Fibroblast of skin of left quadriceps (primary cell): ENCODE measurements around the gene TMEM273.

Experiments
- DNase-seq, 2 experiments: peaks; one replicate each; pipeline ENCODE4 v3.0.0-alpha.2; 2013; ENCODE audit warnings: low read depth in 2 of 2

Gene TMEM273

GRCh38 chr10:49140304-49141177 is 47.6 kb downstream of the TMEM273 start:
- DNase-seq: peak; percentile 46 to 56

- peak; percentile 69 to 78 for DNase-seq
Observed at GRCh38 chr10:49139846-49140195, 48.4 kb downstream of the TMEM273 start.

DNA sequence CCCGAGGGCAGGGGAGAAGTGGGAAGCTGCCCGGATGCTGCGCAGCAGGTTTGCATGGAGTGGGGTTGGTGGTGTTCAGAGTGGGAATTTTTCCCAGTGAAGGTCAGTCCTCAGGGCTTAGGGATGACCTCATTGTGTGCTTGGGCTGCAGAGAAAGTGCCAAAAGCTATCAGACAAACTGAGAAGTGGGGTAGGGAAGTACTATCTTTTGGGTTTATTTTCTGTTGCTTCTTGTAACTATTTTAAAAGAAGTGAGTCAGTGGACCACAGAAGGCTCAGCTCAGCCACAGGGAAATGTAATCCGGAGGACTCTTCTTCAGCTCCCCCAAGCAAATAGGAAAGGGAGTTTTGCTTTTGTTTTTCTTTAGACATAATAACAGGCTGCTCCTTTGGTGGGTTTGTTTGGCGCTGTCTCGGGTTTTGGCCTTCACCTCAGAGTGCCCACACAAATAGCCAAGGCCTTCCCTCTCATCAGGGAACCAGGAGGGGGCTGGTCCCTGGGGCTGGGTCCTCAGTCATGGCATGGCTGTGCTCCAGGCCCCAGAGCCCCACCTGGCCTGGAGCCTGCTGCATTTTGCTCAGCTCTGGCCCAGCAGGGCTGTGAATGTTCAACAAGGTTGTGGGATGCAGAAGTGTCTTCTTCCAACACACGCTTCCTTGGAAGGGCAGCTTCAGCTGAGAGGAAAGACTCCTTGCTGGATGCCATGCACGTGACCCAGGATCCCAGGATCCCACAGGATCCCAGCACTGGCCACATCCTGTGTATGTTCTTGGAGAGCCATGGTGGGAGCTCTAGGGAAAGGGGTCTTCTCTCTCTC is 49.0 kb downstream of the TMEM273 start:
- peak in 1 of 2 experiments; percentile 58 for DNase-seq

GRCh38 chr10:49138361-49138891 is 49.8 kb downstream of the TMEM273 start:
- peak; percentile 78 for DNase-seq

GRCh38 chr10:49136525-49136924 is 51.7 kb downstream of the TMEM273 start:
- no peak for DNase-seq

- DNase-seq: no peak
Observed at GRCh38 chr10:49135575-49136313, 52.4 kb downstream of the TMEM273 start.

GRCh38 chr10:49134327-49134726 is 53.9 kb downstream of the TMEM273 start:
- no peak for DNase-seq

DNA sequence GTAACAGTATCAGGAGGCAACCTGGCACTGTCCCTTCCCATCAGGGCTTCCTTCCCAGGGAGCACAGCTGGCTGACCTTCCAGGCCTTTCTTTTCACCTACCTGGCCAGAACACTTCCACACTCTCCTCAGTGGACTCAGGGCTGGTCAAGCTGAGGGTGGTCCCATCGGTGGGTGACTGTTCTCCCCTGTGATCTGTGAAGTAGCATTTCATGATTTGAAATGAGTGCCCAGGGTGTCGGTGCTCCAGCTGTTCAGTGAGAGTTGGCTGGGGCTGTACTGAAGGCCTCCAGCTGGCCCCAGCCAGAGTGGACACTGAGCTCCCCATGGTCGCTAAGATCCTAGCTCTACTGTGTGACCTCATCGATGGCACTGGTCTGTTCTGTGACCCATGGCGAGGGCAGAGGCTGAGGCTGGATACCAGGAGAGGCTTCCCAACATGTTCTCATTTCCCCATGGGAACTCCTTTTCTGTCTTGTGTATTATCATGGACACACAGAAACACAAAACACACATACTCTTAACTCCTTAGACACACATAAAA is 54.4 kb downstream of the TMEM273 start, which contains the start of gene FAM170B:
Gene FAM170B (minus strand): TSS at position 316 of the 543 bp plus-strand sequence. CDS start 103 bp downstream, at position 213.
- DNase-seq: no peak

- DNase-seq: no peak
Observed at GRCh38 chr10:49132362-49132737, 55.8 kb downstream of the TMEM273 start.

DNA sequence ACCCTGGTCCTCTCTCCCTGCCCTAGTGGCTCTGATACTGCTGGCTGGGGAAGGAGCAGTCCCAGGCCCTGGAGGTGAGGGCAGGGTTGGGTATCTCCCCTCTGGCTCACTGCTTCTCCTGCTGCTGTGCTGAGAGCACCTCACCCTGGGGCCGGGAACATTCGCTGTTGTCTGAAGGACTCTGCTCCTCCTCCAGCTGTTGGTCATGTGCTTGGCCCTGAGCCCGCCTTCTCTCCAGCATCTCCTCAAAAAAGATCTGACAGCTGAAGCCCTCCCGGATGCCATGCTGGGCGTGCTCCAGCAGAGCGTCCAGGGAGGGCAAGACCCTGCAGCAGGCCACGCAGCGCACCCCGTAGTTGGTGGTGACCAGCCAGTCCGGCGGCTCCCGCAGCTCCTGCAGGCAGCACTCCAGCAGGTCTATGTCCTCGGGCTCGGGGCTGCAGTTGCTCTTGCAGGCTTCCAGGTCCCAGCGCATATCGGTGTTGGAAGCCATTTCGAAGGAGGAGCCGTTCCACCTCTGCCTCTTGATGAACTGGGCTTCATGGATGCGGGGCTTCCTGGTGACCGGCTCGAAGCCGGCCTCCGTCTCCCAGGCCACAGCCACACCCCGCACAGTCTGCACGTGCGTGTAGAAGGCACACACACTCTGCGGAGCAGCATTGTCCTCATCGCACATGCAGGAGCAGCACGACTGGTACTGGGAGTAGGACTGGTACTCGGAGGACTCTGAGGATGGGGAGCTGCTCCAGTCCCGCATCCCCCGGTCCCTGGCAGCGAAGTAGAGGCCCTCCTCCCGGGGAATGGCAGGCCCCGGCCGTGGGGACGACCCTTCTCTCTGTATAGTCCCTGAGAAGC is 56.5 kb downstream of the TMEM273 start:
- DNase-seq: no peak

GRCh38 chr10:49129376-49129775 is 58.8 kb downstream of the TMEM273 start:
- no peak for DNase-seq

DNA sequence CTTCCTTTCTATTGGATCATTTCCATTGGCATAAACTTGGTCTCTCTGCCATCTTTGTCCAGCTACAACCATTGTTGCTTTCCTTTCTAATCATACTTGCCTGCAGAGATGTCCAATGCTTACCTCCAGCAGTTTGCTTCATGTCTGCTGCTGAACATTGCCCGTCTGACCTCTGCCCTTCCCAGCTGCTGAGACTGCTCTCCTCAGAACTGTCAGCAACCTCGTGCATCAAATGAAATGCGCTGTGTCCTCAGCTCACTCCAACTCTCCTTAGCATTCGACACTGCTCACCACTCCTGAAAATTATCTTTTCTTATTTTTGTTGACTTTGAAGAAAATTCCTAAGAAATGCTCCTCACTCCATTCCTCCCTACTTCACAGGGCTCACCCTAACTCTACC is 59.3 kb downstream of the TMEM273 start:
- DNase-seq: no peak

- DNase-seq: no peak
Observed at GRCh38 chr10:49123981-49124950, 63.9 kb downstream of the TMEM273 start.

DNA sequence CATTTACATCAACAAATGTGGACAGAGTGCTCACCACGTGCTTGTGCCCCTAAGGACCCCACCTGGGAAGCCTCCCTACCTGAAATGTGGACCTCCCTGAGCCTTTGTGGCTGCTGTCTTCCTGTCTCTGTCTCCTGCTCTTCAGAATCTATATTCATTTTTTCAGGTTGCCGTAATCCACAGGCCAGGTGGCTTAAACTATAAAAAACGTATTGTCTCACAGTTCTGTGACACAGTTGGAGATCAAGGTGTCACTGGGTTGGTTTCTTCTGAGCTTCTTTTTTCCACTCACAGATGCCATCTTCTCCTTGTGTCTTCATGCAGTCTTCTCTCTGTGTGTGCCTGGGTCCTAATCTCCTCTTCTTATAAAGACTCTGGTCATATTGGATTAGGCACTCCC is 67.3 kb downstream of the TMEM273 start:
- DNase-seq: no peak

GRCh38 chr10:49119746-49120145 is 68.4 kb downstream of the TMEM273 start:
- DNase-seq: no peak

GRCh38 chr10:49118430-49119074 is 69.6 kb downstream of the TMEM273 start:
- DNase-seq: no peak

- no peak for DNase-seq
Observed at GRCh38 chr10:49117376-49118070, 70.7 kb downstream of the TMEM273 start.
